ENCODE measurements around the gene PGLYRP1. TPM values are rescaled to one million over a fixed set of nuclear protein-coding genes. Genes with fewer than 3 reads are reported as not detected.

Gene PGLYRP1
- total RNA-seq, 1 donor from 2014 or later: not detected

DNA sequence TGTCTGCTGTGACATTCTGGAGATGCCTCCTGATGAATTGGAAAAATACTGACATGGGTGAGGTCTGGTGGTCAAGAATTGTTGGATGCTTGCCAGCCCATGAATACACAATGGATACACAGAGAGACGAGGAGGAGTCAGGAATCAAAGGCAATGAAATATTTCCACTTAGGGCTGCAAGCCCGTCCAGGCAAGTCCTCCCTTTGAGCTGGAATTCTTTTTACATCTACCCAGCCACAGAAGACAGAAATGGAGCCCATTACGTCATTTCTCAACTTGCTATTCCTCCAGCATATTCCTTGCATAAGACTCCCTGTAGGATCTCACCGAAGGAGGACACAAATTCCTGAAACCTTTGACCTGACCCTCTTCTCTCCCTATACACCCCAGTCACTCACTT, 33.7 kb upstream of the PGLYRP1 start:
- no peak for TF ChIP-seq POLR2AphosphoS5 (IDR thresholded peaks at IDR 0.05; ENCODE audit: insufficient read depth in 1 of 2, low read depth in 1 of 2)
- no peak for DNase-seq (ENCODE audit: extremely low spot score in 2 of 2)
- Histone ChIP-seq H3K27me3 (no peaks in the 10 kb centered on the region), H3K9me3 (no peaks in the 10 kb centered on the region), H3K4me1 (no peaks in the 10 kb centered on the region), H3K36me3 (no peaks in the 10 kb centered on the region), H3K4me3 (no peak overlapping the region), H3K27ac (no peak overlapping the region)
- intact Hi-C loops (cut with DNase I): no loop called here

DNA sequence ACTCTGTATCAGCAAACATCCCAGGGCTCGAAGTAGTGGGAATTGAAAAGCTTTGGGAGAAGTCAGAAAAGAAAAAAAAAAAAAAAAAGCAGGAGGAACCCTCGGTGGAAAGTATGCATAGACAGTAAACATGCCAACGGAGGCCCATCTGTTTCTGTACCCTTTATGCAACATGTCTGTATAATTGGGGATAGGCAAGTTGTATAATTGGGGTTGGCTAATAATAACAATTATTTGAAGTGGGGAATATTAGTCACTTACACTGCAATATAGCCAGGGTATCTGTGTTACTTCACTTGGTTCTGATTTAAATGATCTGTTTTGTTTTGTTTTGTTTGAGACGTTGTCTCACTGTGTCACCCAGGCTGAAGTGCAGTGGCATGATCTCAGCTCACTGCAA, 30.0 kb upstream of the PGLYRP1 start:
- no peaks in the 10 kb centered on the region for H3K27me3 ChIP-seq
- H3K9me3 ChIP-seq: no peaks in the 10 kb centered on the region
- H3K4me1 ChIP-seq: no peaks in the 10 kb centered on the region
- DNase-seq (ENCODE audit: extremely low spot score in 2 of 2): no peak
- H3K4me3 ChIP-seq: no peak overlapping the region
- H3K36me3 ChIP-seq: no peaks in the 10 kb centered on the region
- intact Hi-C loops (cut with DNase I): no loop called here
- H3K27ac ChIP-seq: no peak overlapping the region
- no peak for TF ChIP-seq POLR2A (IDR thresholded peaks at IDR 0.05)
- TF ChIP-seq CTCF (IDR thresholded peaks at IDR 0.05): no peak
- TF ChIP-seq POLR2AphosphoS5 (IDR thresholded peaks at IDR 0.05; ENCODE audit: insufficient read depth in 1 of 2, low read depth in 1 of 2): no peak

DNA sequence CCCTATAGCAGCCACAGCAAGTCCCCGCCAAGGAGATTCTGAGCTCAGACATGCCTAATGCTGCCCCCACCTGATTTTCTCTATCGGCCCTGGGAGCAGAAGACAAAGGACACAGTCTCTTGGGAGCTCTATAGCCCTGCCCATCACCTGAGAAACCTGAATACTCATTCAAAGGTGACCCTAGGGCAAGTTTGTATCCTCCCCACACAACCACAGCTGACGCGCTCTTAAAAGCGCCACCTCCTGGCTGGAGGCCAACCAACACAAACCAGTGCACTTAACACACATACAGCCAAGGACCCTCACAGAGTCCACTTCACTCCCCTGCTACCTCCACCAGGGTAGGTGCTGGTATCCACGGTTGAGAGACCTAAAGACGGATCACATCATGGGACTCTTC, 26.7 kb upstream of the PGLYRP1 start:
- Histone ChIP-seq H3K27me3 (no peaks in the 10 kb centered on the region), H3K4me1 (no peaks in the 10 kb centered on the region), H3K9me3 (no peaks in the 10 kb centered on the region), H3K36me3 (no peaks in the 10 kb centered on the region), H3K27ac (no peak overlapping the region), H3K4me3 (no peak overlapping the region)
- intact Hi-C loops (cut with DNase I): no loop called here
- TF ChIP-seq POLR2AphosphoS5 (IDR thresholded peaks at IDR 0.05; ENCODE audit: insufficient read depth in 1 of 2, low read depth in 1 of 2) (no peak), CTCF (IDR thresholded peaks at IDR 0.05) (no peak), POLR2A (IDR thresholded peaks at IDR 0.05) (no peak)
- DNase-seq (ENCODE audit: extremely low spot score in 2 of 2): no peak

DNA sequence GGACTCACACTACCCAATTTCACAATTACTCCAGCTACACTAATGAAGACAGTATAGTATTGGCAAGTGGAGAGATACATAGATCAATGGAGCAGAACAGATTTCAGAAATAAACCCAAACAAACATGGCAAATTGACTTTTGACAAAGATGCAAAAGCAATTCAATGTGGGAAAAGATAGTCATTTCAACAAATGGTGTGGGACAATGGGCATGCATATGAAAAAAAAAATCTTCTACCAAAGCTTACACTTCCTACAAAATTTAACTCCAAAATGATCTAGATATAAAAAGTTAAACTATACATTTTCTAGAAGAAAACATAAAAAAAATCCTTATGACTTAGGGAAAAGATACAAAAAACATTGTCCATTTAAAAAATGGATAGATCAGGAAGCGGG, 20.7 kb upstream of the PGLYRP1 start:
- H3K27ac ChIP-seq: no peak overlapping the region

DNA sequence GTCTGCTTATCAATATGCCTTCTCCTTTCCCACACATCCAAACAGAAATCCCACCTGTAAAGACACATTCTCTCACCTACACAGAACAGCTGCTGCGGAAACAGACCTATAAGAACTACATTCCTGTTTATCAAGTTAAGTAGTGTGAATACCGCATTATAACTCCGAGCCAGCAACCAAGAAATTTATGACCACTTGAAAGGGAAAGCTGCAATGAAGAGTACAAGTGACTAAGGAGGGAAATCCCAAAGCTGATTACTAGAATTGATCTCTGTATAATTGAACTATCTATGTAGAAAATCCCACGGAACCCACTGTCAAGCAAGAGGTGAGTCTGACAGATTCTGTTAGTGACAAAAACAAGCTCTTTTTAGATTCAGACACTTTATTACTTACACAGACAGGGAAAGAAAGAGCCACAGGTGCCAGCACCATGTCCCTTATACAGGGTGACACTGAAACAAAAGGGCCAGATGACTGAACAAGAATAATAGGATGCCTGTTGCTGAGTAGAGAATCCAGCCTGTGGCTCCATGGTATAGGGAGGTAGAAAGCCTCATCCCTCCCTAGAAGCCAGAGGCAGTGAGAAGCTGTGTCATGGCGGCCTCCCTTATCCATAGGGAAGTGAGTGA, 19.5 kb upstream of the PGLYRP1 start:
- H3K36me3 ChIP-seq: no peaks in the 10 kb centered on the region
- H3K4me3 ChIP-seq: no peak overlapping the region
- H3K9me3 ChIP-seq: no peaks in the 10 kb centered on the region
- intact Hi-C loops (cut with DNase I): no loop called here
- H3K27ac ChIP-seq: no peak overlapping the region
- TF ChIP-seq POLR2AphosphoS5 (IDR thresholded peaks at IDR 0.05; ENCODE audit: insufficient read depth in 1 of 2, low read depth in 1 of 2) (no peak), POLR2A (IDR thresholded peaks at IDR 0.05) (no peak), CTCF (IDR thresholded peaks at IDR 0.05) (no peak)
- DNase-seq (ENCODE audit: extremely low spot score in 2 of 2): no peak
- no peaks in the 10 kb centered on the region for H3K27me3 ChIP-seq
- no peaks in the 10 kb centered on the region for H3K4me1 ChIP-seq

More for the DNA sequence above, 20.7 kb upstream of the PGLYRP1 start:
- Histone ChIP-seq H3K36me3 (no peaks in the 10 kb centered on the region), H3K4me3 (no peak overlapping the region), H3K27me3 (no peaks in the 10 kb centered on the region), H3K9me3 (no peaks in the 10 kb centered on the region), H3K4me1 (no peaks in the 10 kb centered on the region)
- no peak for TF ChIP-seq CTCF (IDR thresholded peaks at IDR 0.05)
- no peak for TF ChIP-seq POLR2A (IDR thresholded peaks at IDR 0.05)
- no peak for TF ChIP-seq POLR2AphosphoS5 (IDR thresholded peaks at IDR 0.05; ENCODE audit: insufficient read depth in 1 of 2, low read depth in 1 of 2)
- no peak for DNase-seq (ENCODE audit: extremely low spot score in 2 of 2)
- intact Hi-C loops (cut with DNase I): no loop called here

Measured in vagina (tissue), 2 donors.